HUDEP-2 (cell line): Measurements from ENCODE around the gene CHRNA4.

Experiments used
- DNase-seq, 76 experiments: peaks; one replicate each; lab custom pipeline; 2025; ENCODE audit not compliant: unreplicated experiment in 76 of 76; lab: John Stamatoyannopoulos, UW

The CHRNA4 gene

DNA sequence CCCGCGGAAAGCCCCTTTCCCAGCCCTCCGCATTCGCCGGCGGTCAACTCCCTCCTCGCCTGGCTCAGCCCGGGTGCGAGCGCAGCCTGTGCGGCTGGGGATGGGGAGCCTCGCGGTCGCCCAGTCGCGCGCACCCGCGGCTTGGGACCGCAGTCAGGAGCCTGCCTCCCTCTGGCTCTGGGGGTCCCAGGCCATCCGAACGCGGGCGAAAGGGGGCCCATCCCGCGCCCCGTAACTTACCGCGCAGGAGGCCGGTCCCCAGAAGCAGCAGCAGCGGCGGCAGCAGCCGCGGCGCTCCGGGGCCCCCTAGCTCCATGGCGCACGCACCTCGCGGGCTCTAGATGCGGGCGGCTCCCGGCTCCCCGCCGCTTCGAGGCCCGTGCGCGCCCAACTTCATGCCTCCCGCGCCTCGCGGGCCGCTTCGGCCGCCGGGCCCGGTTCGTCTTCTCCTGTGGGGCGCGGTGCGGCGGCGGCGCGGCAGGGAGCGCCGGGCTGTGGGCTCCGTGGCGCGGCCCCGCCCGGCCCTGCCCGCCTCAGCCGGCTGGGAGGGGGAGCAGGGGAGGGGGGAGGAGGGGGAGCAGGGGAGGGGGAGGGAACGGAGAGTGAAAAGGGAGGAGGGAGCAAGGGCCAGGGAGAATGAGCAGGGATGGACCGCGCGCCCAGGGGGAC is at the start of gene CHRNA4:
Gene CHRNA4 (minus strand): TSS at position 500 of the 669 bp plus-strand sequence. CDS start 184 bp downstream, at position 316.
- DNase-seq = no peak

DNA sequence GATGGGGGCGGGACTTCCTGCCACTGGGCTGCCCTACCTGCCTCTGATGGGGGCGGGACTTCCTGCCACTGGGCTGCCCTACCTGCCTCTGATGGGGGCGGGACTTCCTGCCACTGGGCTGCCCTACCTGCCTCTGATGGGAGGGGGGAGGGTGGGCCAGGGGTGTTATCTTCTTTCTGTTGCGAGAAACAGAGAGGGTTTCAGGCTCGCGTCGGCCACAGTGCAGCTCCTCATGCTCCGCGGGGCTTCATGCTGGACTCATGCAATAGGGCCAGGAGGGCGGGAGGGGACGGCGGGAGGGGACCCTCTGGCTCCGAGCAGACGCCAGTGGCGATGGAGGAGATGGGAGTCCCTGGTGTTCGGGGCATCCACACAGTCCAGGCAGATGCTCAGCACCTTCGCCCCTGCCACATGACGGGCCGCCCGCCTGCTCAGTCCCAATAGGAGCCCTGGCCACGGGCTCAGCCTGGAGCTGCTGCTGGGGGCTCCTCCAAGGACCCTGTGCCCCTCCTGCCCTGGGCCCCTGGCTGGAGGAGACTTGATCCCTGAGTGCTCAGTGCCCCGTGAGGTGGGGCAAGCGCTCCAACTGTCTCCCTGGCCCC is 48.8 kb upstream of the CHRNA4 start:
- DNase-seq = no peak

DNA sequence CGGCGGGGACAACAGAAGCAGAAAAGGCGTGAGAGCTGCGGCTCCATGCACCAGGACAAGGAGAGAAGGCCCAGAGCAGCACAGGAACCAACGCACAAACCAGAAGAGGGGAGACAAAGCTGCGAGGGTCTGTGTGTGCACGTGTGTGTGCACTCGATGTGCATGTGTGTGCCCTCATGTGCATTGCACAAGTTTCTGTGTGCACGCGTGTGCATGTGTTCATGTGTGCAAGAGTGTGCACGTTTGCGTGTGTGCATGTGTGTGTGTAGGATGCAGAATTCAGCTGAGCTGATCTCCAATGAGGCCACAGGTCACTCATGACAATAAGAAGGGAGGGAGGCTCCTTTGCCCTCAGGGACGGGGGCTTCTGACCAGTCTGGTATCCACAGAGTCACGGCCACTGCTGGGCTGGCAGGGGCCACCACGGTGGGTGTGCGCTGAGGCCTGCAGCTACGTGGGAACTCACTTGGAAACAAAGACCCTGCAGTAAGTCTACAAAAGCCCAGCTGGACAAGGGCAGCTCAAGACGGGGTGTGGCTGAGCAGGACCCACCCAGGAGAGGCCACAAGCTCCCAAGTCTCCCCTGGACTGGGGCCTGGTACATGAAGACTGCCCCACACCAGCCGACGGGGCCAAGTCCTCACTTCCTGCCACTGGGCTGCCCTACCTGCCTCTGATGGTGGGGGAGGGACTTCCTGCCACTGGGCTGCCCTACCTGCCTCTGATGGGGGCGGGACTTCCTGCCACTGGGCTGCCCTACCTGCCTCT is 48.1 kb upstream of the CHRNA4 start:
- DNase-seq = no peak

DNA sequence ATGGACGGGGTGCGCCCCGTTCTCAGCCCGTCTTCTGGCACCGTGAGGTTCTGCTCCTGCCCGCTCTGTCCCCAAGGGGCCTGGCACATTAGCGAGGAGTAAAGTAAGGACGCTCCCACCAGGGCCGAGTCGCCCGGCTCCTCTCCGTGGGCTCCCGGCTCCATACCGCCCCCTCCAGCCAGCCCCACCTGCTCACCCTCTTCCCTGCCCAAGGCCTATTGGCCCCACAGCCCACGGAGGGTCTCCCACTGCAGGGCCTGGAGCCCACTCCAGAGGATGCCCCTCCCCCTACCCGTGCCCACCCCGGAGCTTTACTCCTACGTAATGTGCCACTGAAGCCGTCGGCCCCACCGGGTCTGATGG is 47.5 kb upstream of the CHRNA4 start:
- no peak for DNase-seq

DNA sequence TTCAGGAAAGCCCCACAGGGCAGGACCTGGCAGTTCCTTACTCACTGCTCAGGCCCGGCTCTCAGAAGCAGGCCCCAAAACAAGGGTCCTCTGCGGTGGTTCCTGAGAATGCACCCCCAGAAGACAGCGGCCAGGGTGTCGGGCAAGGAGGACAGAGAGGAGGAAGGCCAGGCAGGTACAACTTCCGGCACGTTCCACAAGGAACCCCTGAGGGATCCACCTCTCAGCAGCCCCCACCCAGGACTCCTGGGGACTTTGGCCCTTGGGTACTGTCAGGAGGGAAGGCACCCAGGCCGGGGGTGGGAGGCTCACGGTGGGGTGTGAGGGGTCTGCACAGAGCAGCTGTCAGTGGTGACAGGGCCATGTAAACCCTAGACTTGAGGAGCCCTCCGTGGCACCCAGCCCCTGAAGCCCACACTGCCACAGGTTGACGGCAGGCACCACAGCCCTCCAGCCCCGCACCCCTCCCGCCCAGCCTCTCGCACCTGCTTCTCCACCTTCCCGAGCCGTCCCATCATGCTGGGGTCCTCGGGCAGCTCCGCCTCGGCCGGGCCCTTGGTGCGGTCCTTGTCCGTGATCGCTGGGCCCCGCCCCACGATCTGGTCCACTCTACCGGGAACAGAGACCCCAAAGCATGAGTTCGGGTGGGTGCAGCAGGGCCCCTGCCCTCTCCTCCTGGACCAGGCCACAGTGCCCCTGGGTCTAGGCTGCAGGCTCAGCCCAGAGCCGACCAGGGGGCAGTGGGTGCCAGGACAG is 47.0 kb upstream of the CHRNA4 start:
- no peak for DNase-seq

DNA sequence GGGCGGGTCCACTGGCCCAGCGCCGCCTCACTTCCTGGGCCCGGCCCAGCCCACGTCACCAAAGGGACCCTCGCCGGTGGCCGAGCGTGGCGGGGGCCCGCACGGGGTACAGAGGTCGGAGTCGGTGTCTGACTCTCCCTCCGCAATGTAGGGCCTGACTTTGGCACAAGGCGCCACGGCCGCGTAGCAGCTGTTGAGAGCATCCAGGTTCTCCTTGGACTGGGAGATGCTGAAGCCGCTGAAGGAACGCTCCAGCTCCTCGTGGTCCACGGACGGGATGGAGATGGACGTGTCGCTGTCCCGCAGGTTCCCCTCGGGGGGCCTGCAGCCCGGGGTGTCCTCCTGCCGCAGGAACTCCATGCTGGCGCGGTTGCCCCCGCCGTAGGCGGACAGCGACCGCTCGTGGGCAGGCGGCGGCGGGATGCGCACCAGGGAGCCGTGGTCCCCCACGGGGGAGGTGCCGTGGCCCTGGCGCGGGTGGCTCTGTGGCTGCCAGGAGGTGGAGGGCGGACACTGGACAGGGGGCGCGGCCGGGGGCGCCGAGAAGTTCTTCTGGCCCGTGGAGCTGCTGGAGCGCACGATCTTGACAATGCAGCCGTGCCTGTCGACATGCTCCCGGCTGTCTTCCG is 45.6 kb upstream of the CHRNA4 start:
- no peak for DNase-seq

DNA sequence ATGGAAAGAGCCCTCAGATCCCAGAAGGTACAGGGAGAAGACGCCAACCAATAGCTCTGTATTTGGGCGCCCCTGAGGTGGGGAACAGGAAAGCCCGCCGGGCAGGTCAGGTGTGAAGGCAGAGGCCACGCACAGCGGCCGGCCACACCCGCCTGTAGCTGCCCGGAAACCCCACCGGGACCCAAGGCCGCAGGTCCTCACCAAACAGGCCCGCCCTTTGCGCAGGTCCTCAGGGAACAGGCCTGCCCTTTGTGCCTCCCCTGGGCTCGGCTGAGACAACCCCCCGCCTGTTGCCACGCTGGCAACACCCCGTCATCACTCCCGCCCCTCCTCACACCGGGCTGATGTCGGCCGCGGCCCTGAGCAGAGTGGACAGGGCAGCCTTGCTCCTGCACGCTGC is 44.9 kb upstream of the CHRNA4 start:
- DNase-seq = no peak

DNA sequence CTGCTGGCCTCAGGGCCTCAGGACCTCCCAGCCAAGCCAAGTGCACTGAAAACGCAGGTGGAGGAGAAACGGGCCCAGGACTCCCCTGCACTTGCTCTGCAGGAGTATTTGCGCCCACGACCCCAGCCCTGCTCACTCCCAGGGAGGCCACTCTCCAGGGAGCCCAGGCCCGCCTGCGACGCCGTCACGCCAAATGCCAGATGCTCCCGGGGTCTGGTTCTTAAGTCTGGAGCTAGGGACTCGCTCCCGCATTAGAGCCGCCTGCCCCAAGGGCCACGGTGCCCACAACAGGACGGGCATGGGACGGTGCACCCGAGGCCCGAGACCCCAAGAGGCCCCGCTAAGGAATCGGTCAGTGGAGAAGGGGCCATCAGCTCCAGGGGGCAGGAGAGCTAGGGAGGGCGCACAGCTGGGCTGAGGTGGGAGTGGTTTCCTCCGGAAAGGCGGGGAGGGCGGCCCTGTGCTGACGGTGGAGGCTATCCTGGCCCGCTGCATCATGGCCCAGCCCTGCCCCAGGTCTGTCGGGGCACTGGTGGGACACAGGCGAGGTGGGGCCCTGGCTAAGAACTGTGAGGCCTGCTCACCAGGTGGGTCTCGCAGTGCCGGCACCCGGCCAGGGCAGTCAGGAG is 44.1 kb upstream of the CHRNA4 start:
- no peak for DNase-seq

DNA sequence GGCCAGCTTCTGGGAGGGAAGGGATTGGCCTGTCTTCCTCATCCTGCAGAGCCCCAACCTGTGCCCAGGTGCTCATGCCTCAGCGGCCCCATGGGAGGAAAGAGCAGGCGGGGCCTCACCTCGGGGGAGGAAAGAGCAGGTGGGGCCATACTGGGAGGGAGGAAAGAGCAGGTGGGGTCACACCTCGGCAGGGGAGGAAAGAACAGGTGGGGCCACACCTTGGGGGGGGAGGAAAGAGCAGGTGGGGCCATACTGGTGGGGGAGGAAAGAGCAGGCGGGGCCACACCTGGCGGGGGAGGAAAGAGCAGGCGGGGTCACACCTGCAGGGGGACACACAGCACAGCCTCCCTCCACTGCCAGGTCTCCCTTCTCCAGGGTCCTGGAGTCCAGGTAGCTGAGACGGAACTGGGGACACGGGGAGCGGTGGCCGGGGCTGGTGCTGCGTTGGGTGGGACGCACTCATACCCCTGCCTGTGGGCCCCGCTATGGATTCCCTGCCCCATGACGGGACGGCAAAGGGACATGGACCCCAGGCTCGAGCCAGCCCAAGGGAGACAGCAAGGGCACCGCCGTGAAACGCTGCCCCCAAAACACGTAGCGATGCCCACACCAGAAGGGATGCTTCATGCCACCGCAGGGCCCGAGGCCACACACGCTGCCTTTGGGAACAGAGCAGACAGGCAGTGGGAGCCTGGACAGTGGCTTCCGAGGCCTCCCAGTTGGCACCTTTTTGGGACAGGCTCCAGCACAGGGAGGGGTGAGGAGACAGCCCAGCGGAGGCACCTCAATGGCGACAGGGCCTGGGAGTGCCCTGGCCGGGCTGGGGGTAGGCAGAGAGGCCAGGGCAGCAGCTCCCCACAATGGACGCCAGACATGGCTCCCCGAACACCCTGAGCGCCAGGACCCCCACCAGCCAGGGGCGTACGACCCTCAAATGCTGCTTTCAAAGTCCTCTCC is 43.3 kb upstream of the CHRNA4 start:
- no peak for DNase-seq

DNA sequence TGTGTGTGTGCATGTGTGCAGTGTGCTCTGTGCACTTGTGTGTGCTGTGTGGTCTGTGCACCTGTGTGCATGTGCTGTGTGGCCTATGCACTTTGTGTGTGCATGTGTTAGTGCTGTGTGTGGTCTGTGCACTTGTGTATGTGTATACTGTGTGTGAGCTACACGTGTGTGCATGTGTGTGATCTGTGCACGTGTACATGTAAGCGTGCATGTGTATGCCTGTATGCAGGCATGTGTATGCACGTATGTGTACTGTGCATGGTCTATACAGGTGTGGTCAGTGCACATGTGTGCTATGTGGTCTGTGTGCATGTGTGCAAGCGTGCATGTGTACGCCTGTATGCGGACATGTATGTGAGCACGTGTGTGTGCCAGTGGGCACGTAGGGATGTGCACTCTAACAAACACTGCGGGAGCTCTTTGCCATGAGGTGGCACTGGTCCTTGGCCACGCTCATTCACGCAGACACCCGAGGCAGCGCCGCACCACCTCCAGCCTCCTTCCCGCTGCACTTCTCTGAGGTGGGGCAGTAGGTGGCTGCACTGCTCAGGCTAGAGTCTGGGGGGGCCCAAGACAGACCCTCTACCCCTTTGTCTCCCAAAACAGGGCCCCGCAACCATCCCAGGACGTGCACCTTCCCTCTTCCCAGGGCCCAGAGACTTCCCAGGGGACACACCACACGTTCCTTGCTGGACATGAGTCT is 42.4 kb upstream of the CHRNA4 start:
- no peak for DNase-seq

DNA sequence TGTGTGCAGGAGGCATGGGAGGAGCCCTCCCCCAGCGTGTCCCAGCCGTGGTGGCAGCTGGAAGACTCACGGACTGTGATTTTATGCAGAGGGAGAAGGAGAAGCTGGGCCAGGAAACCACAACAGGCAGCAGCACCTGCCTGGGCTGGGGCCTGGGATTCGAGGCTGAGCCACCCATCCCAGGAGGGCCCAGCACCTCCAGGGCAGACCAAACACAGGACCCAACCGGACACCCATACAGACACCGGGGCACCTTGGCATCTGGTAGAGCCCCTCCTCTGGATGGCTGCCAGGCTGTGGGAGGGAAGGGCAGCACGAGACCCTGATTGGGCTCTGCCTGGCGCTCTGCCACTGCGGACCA is 41.7 kb upstream of the CHRNA4 start:
- no peak for DNase-seq

DNA sequence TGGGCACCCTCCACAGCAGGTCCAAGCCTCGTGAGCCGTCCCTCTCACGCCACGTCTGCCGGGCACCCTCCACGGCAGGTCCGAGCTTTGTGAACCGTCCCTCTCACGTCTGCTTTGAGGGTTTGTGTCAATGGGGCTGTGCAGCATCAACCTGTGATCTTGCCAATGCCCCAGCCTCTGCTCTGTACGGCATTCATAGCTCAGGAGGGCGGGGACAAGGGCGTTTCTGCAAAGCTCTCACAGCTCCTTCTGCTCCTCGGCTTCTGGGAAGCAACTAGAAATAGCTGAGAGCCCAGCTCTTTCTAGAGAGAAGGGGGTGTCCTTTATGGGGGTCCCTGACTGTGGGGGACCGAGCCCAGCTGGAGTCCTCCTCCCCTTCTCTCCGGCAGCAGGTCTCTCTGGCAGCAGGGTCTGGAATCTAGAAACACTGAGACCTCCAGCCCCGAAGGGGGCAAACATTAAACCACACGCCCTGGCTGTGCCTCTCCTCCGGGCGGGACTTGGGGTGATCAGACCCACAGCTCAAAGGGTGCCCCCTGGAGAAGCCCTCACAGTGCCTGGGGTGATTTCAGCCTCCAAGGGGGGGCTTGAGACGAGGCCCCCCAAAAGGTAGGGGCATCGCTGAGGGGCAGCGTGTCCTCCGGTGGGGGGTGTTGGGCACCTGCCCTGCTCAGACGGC is 41.2 kb upstream of the CHRNA4 start:
- DNase-seq = peak in 1 of 76 experiments; percentile 10

DNA sequence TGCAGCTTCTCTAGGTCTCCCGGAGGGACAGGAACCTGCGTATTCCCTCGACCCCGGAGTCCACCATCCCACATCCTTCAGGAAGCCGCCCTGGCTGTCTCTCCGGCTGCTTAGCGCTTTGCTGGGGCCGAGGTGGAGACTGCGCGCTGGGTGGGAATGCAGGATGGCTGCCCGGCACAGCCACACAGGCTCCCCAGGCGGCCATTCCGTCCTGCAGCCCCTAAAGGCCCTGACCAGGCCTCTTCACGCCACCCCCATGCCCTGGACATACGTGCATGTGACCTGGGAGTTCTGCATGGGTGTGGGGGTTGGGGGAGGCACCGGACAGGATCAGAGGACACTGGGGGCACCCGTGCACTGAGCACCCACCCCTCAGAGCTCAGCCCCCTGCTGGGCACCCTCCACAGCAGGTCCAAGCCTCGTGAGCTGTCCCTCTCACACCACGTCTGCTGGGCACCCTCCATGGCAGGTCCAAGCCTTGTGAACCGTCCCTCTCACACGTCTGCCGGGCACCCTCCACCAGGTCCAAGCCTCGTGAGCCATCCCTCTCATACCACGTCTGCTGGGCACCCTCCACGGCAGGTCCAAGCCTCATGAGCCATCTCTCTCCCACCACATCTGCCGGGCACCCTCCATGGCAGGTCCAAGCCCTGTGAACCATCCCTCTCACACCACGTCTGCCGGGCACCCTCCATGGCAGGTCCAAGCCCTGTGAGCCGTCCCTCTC is 40.4 kb upstream of the CHRNA4 start:
- DNase-seq = no peak

DNA sequence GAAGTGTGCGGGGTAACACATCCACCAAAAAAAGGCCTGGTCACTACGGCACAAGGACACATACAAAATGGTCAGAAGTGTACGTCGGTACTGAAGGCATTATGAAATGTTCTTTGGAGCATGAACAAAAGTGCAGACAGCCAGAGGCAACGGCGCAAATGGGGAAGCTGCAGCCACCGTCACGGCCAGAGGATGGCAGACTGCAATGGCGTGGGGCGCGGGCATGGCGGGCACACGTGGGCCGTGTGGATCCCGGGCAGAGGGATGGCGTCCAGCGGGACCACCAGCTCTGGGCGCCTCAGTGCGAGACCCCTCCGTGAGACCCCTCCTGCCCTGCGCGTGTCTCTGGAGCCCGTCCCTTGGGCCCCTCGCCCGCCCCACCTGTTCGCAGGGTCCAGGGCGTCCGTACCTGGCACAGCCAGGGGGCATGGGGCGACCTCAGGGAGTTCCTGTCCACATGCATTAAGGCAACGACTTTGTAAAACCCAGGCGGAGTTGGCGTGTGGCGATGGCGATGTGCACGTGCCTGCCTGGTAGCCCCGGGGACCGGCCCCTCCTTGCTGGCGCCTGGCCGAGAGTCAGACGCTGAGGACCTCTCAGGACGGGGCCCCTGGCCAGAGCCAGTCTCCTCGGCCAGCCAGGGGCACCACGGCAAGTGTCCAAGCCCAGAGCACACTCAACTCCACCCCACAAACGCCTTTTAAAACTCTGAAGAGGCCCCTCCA is 39.5 kb upstream of the CHRNA4 start:
- DNase-seq = no peak

DNA sequence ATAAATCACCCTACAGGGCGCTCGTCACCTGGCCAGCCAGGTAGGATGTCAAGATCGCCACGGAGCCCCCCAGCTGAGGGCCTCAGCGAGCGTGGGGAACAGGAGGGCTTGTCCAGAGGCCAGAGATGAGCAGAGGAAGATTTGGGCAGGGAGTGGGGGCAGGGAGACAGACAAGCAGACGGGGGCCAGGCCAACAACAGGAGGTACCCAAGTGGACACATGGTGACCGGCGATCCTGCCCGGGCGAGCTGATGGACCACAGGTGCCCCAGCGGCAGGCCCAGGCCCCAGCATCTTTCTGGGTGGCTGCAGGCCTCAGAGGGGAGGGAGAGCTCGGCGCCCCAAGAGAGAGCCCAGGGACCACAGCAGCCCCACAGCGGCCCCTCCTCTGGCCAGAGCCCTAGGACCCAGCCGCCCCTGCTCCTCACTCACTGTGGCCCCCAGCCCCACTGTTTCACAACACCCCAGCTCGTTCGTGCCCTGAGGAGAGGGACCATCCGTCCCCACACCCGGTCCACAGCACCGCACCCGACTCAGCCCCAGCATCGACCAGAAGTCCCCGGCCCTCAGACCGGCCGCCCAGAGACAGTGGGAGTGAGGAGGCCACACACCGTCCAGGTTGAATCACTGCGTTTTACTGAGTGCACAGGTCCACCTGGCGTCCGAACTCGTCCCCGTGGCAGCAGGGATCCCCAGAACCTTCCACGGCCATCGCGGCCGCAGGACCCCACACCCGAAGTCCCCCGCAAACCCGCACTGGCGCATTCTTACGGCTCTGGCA is 38.6 kb upstream of the CHRNA4 start:
- no peak for DNase-seq
